CD8-positive, alpha-beta memory T cell (primary cell): Measurements from ENCODE around the gene PFN3. TPM values are rescaled to one million over a fixed set of nuclear protein-coding genes. Genes with fewer than 3 reads are reported as not detected.
A peak's percentile ranks its signal among the peaks of the same experiment; 100 is the strongest.
"Not testable (repeated sequence)": the region's sequence is repeated elsewhere in the genome, so short reads cannot be mapped to it uniquely, and the experiment has no call there.

Experiments used
- CTCF ChIA-PET: fragments of 350-600 bp; sonication (Branson Sonifier 250); formaldehyde crosslinking; loops from one replicate; lab custom pipeline; 2021; ENCODE audit warnings: antibody characterized with exemption; lab: Charles Lee
- POLR2A ChIA-PET: fragments of 350-600 bp; sonication (Branson Sonifier 250); formaldehyde crosslinking; loops from one replicate; lab custom pipeline; 2021; ENCODE audit warnings: antibody characterized with exemption; lab: Charles Lee
- DNase-seq, 5 donors: peaks; one replicate each; pipeline versions ENCODE4 v3.0.0 to v3.0.0-alpha.2; 2020 to 2022; ENCODE audit warnings: mixed read lengths in 1 of 5
- H3K27ac ChIP-seq: one replicate; pipeline ENCODE4 v1.7.0; 2013; ENCODE audit warnings: low read depth, mild to moderate bottlenecking, low read length, moderate library complexity
- H3K27me3 ChIP-seq: 2 replicates; pipeline ENCODE4 v1.7.0; 2013; ENCODE audit warnings: low read length, mild to moderate bottlenecking; ENCODE audit not compliant: insufficient read depth, poor library complexity, severe bottlenecking
- H3K36me3 ChIP-seq: 2 replicates; pipeline ENCODE4 v1.7.0; 2013; ENCODE audit warnings: mild to moderate bottlenecking, low read length, moderate library complexity; ENCODE audit not compliant: insufficient read depth
- H3K4me1 ChIP-seq: 2 replicates; pipeline ENCODE4 v1.7.0; 2013; ENCODE audit warnings: mild to moderate bottlenecking, low read length, moderate library complexity; ENCODE audit not compliant: insufficient read depth
- H3K4me3 ChIP-seq: 2 replicates; pipeline ENCODE4 v1.7.0; 2013; ENCODE audit warnings: mild to moderate bottlenecking, low read length
- H3K9me3 ChIP-seq: 2 replicates; pipeline ENCODE4 v1.7.0; 2013; ENCODE audit warnings: mild to moderate bottlenecking, low read length
- H3K27ac Mint-ChIP-seq, 8 donors: one replicate each; pipeline ENCODE4 v1.8.0; 2020 to 2021; ENCODE audit warnings: mixed read lengths in 8 of 8, mild to moderate bottlenecking in 6 of 8, inconsistent platforms in 3 of 8, moderate library complexity in 3 of 8
- H3K27me3 Mint-ChIP-seq, 2 donors: one replicate each; pipeline ENCODE4 v1.8.0; 2020 to 2021; ENCODE audit warnings: mixed read lengths in 2 of 2, mild to moderate bottlenecking in 1 of 2, moderate library complexity in 1 of 2
- H3K36me3 Mint-ChIP-seq, 3 donors: one replicate each; pipeline ENCODE4 v1.8.0; 2020 to 2021; ENCODE audit warnings: mixed read lengths in 3 of 3, inconsistent platforms in 1 of 3, mild to moderate bottlenecking in 1 of 3
- H3K4me1 Mint-ChIP-seq, 3 donors: one replicate each; pipeline ENCODE4 v1.8.0; 2020 to 2021; ENCODE audit warnings: mixed read lengths in 3 of 3, inconsistent platforms in 1 of 3, mild to moderate bottlenecking in 1 of 3
- H3K4me3 Mint-ChIP-seq, 7 donors: one replicate each; pipeline ENCODE4 v1.8.0; 2020 to 2021; ENCODE audit warnings: mixed read lengths in 7 of 7, mild to moderate bottlenecking in 6 of 7, moderate library complexity in 4 of 7, inconsistent platforms in 2 of 7
- H3K9me3 Mint-ChIP-seq, 5 donors: one replicate each; pipeline ENCODE4 v1.8.0; 2020 to 2022; ENCODE audit warnings: mixed read lengths in 5 of 5, mild to moderate bottlenecking in 3 of 5, moderate library complexity in 2 of 5, inconsistent platforms in 1 of 5
- polyA plus RNA-seq: library from polyadenylated mRNA; unstranded; fragments of 300-500 nt; fragmentation: Illumina TruSeq; gene quantifications from one replicate; pipeline ENCODE4 v1.2.3, GENCODE V29; 2021
- total RNA-seq, 2 experiments: library from RNA; stranded (reverse); gene quantifications; one replicate each; pipeline ENCODE4 v1.2.3, GENCODE V29; 2021

PFN3 gene
- total and polyA plus RNA-seq, 3 experiments from 2014 or later = not detected

DNA sequence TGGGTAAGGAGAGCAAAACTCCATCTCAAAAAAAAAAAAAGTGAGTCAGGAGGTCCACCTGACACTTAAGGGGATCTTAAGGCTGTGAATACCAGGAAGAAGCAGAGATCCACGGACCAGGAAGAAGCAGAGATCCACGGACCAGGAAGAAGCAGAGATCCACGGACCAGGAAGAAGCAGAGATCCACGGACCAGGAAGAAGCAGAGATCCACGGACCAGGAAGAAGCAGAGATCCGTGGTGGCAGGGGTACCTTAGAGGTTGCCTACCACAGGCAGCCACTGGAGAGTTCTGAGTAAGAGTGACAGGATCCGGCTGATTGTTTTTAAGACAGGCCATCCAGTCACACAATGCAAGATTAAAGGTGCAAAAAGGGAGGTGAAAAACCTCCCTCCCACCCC lies 20.0 kb upstream of the PFN3 start:
- not testable (repeated sequence) for H3K36me3 Mint-ChIP-seq, H3K4me3 ChIP-seq, H3K36me3 ChIP-seq, H3K27ac ChIP-seq, H3K27me3 Mint-ChIP-seq, H3K9me3 Mint-ChIP-seq, H3K4me3 Mint-ChIP-seq, H3K9me3 ChIP-seq, DNase-seq, H3K27me3 ChIP-seq
- peaks cover 20% of the 10 kb centered on the region for H3K4me1 ChIP-seq
- CTCF ChIA-PET = interaction anchor here (1.6 to 14.5 kb wide), 2 partner anchors 16 to 30 kb away, joined by 4 to 270 read pairs; partner anchors contain the start of gene PFN3
- peaks cover 6 to 22% (median 13%) of the 10 kb centered on the region in 3 donors for H3K4me1 Mint-ChIP-seq
- POLR2A ChIA-PET = interaction anchor here (1.5 kb wide), 1 partner anchor 11 kb away, joined by 3 read pairs; no protein-coding TSS in a partner anchor
- peak overlapping the region in 1 of 8 donors; percentile 7 for H3K27ac Mint-ChIP-seq

DNA sequence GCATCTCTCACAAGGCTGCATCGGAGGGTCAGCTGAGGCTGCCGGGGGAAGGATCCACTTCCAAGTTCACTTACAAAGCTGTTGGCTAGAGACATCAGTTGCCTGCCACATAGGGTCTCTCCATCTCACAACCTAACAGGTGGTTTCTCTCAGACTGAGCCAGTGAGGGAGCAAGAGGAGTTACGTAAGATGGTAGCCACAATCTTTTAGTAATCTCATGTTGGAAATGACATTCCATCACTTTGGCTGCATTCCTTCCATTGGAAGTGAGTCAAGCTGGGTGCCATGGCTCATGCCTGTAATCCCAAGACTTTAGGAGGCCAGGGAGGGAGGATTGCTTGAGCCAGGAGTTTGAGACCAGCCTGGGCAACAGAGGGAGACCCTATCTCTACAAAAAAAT lies 18.6 kb upstream of the PFN3 start:
- H3K27me3 ChIP-seq = no peaks in the 10 kb centered on the region
- H3K27ac ChIP-seq = no peak overlapping the region
- no peak overlapping the region for H3K4me3 ChIP-seq
- no peaks in the 10 kb centered on the region for H3K36me3 ChIP-seq
- Mint-ChIP-seq H3K4me1 (peaks cover 4 to 18% (median 17%) of the 10 kb centered on the region in 3 donors), H3K36me3 (no peaks in the 10 kb centered on the region), H3K27ac (no peak overlapping the region), H3K4me3 (no peak overlapping the region), H3K27me3 (no peaks in the 10 kb centered on the region), H3K9me3 (no peaks in the 10 kb centered on the region)
- ChIA-PET POLR2A (no interaction called here), CTCF (interaction anchor here (1.5 to 7.6 kb wide), 4 partner anchors 15 to 30 kb away, joined by 3 to 90 read pairs (median 4); no protein-coding TSS in a partner anchor)
- peaks cover 15% of the 10 kb centered on the region for H3K4me1 ChIP-seq
- no peaks in the 10 kb centered on the region for H3K9me3 ChIP-seq
- no peak for DNase-seq

DNA sequence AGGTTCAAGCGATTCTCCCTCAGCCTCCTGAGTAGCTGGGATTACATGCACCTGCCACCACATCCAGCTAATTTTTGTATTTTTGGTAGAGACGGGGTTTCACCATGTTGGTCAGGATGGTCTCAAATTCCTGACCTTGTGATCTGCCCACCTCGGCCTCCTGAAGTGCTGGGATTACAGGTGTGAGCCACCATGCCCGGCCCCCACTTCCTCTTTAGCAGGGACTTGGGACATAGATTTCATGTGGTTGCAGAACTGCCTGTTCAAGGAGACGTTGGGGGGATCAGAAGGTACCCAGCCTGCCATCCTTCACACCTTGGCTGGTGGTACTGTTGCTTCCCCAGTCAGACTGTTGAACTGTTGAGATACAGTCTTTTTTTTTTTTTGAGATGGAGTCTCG lies 16.6 kb upstream of the PFN3 start:
- peaks cover 25% of the 10 kb centered on the region for H3K4me1 ChIP-seq
- ChIA-PET POLR2A (interaction anchor here (1.9 kb wide), 1 partner anchor 15 kb away, joined by 5 read pairs; no protein-coding TSS in a partner anchor), CTCF (interaction anchor here (7.6 kb wide), 1 partner anchor 13 kb away, joined by 90 read pairs; no protein-coding TSS in a partner anchor)
- H3K27ac Mint-ChIP-seq = peak overlapping the region in 1 of 8 donors; percentile 43
- H3K36me3 ChIP-seq, H3K27me3 Mint-ChIP-seq, H3K9me3 Mint-ChIP-seq, H3K4me3 ChIP-seq, H3K4me3 Mint-ChIP-seq, H3K36me3 Mint-ChIP-seq, H3K27me3 ChIP-seq, H3K27ac ChIP-seq, H3K9me3 ChIP-seq, DNase-seq: not testable (repeated sequence)
- peaks cover 13 to 36% (median 33%) of the 10 kb centered on the region in 3 donors for H3K4me1 Mint-ChIP-seq

DNA sequence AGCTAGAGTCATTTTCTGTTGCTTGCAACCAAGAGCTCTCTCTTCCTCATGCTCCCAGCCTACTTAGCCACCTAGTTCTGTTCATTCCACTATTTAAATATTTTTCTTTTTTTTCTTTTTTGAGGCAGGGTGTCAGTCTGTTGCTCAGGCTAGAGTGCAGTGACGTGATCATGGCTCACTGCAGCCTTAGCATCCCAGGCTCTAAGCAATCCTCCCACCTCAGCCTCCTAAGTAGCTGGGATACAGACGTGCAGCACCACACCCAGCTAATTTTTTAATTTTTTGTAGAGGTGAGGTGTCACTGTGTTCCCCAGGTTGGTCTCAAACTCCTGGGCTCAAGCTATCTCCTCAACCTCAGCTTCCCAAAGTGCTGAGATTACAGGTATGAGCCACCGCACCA lies 14.0 kb upstream of the PFN3 start:
- ChIA-PET CTCF (interaction anchor here (0.6 to 7.6 kb wide), 10 partner anchors 10 to 105 kb away, joined by 3 to 90 read pairs (median 4); partner anchors contain the start of genes GRK6 and PDLIM7), POLR2A (interaction anchor here (1.0 to 1.7 kb wide), 2 partner anchors 11 to 12 kb away, joined by 3 to 7 read pairs; no protein-coding TSS in a partner anchor)
- Histone ChIP-seq H3K27me3 (no peaks in the 10 kb centered on the region), H3K36me3 (no peaks in the 10 kb centered on the region), H3K9me3 (no peaks in the 10 kb centered on the region), H3K4me1 (peaks cover 43% of the 10 kb centered on the region), H3K4me3 (no peak overlapping the region), H3K27ac (no peak overlapping the region)
- H3K27ac Mint-ChIP-seq = peak overlapping the region in 3 of 8 donors; percentile 17 to 54 (median 50)
- no peak overlapping the region for H3K4me3 Mint-ChIP-seq
- no peak for DNase-seq
- H3K36me3 Mint-ChIP-seq = no peaks in the 10 kb centered on the region
- H3K27me3 Mint-ChIP-seq = no peaks in the 10 kb centered on the region
- H3K9me3 Mint-ChIP-seq = no peaks in the 10 kb centered on the region
- H3K4me1 Mint-ChIP-seq = peaks cover 25 to 56% (median 49%) of the 10 kb centered on the region in 3 donors

DNA sequence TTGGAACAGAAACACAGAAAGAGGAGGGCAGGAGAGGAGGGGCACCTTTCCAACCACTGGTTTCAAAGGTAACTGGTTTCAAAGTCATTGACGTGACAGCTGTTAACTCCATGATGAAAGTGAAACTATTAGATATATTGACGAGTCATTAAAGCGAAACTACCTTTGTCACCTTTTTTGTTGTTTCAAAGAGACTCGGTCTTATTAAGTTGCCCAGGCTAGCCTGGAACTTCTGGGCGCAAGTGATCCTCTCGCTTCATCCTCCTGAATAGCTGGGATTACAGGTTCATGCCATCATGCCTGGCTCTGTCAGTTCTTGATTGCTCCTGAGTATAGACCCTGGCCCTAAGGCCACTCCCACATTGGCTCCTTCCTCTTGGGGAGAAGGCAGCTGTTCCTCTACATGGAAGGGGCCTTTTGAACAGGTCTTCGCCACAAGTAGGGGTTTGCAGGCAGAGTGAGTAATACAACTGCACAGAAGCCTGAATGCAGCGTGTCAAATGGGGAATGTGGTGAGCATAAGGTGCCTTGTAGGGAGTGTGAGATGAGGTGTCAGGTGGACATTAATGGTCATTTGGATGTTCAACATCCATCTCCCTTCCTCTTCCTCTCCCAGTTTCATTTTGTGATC lies 12.3 kb upstream of the PFN3 start:
- H3K9me3 Mint-ChIP-seq = no peaks in the 10 kb centered on the region
- peak in 1 of 5 donors; percentile 56 for DNase-seq
- H3K36me3 Mint-ChIP-seq = no peaks in the 10 kb centered on the region
- H3K27me3 Mint-ChIP-seq = no peaks in the 10 kb centered on the region
- peak overlapping the region; percentile 61 to 83 (median 74) for H3K4me3 Mint-ChIP-seq
- H3K27ac Mint-ChIP-seq = peak overlapping the region; percentile 77 to 93 (median 90)
- ChIA-PET CTCF (interaction anchor here (0.7 to 7.6 kb wide), 10 partner anchors 8 to 94 kb away, joined by 3 to 90 read pairs (median 3); no protein-coding TSS in a partner anchor), POLR2A (interaction anchor here (0.7 to 1.7 kb wide), 5 partner anchors 9 to 23 kb away, joined by 3 to 10 read pairs (median 6); partner anchors contain the start of gene GRK6)
- peaks cover 43% of the 10 kb centered on the region for H3K4me1 ChIP-seq
- H3K9me3 ChIP-seq = no peaks in the 10 kb centered on the region
- H3K4me1 Mint-ChIP-seq = peaks cover 25 to 58% (median 49%) of the 10 kb centered on the region in 3 donors
- H3K36me3 ChIP-seq = no peaks in the 10 kb centered on the region
- H3K27me3 ChIP-seq = no peaks in the 10 kb centered on the region
- peak overlapping the region; percentile 12 for H3K27ac ChIP-seq
- peak overlapping the region; percentile 41 for H3K4me3 ChIP-seq

DNA sequence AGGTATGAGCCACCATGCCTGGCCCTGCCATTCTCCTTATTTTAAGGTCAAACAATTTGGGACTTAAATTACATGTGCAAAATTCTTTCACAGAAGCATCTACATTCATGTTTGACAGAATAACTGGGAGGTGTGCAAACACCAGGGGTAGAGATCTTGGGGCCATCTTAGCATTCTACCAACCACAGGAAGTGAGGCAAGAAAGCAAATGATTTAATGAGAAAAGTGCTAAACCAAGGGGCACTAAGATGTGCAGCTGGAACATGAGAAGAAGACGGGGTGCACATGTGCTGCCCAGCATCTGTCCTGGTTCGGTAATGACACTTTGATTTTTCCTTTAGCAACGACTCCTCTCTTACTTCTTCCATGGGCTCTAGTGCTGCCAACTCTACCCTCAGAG lies 10.1 kb upstream of the PFN3 start:
- Mint-ChIP-seq H3K27ac (peak overlapping the region in 7 of 8 donors; percentile 15 to 94 (median 80)), H3K4me3 (peak overlapping the region in 6 of 7 donors; percentile 2 to 65 (median 8))

DNA sequence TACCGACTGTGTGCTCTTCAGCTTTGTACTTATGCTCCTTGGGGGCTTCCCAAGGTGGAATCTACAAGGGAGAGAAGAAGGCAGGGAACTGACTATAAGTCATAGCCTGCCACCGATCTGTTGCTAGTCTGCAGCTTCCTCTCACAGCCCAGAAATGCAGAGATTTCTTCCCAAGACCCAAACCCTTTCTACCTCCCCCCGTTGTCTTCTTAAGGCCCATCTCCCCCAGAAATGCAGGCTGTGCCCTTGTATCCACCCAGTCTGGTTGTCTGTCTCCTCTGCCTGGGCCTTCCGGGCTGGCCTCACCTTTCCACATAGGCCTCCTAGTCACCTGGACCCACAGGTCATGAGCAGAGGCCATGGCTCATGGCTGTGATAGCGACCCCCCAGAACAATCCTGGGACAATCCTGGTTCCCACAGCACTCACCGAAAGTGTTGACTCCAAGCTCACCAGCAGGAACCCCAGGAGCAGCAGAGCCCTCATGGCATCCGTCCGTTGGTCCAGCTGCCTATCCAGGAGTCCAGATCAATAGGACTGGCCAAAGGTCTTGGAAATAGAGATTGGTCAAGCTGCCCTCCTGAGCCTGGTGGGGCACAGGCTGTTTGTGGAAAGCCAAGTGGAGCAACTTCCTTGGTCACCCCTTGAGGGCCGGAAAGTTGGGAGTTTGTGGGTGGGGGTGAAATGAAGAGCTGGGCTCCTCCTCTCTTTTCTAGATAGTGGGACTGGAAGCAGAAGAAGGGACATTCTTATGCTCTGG lies 8.8 kb upstream of the PFN3 start, which contains the start of gene F12:
Gene F12, minus strand, starts transcription at position 522 of the 759 bp plus-strand sequence. Its CDS starts 37 bp downstream, at position 485.
- no peak for DNase-seq
- Histone ChIP-seq H3K9me3 (no peaks in the 10 kb centered on the region), H3K27me3 (no peaks in the 10 kb centered on the region), H3K27ac (no peak within 1 kb of the TSS), H3K36me3 (no peaks in the 10 kb centered on the region), H3K4me3 (no peak within 1 kb of the TSS), H3K4me1 (peaks cover 45% of the 10 kb centered on the region)
- CTCF ChIA-PET = interaction anchor here (1.0 to 12.4 kb wide), 11 partner anchors 15 to 92 kb away, joined by 3 to 307 read pairs (median 5); partner anchors contain the start of genes GRK6 and PRR7
- POLR2A ChIA-PET = interaction anchor here (0.7 to 1.7 kb wide), 6 partner anchors 18 to 67 kb away, joined by 3 to 7 read pairs (median 3); partner anchors contain the start of gene GRK6
- Mint-ChIP-seq H3K27me3 (peaks cover 0 to 1% of the 10 kb centered on the region in 2 donors), H3K4me3 (peak within 1 kb of the TSS in 6 of 7 donors; percentile 2 to 54 (median 8)), H3K36me3 (no peaks in the 10 kb centered on the region), H3K27ac (peak within 1 kb of the TSS in 5 of 8 donors; percentile 10 to 81 (median 40)), H3K4me1 (peaks cover 37 to 67% (median 44%) of the 10 kb centered on the region in 3 donors), H3K9me3 (no peaks in the 10 kb centered on the region)

More for the DNA sequence above, 10.1 kb upstream of the PFN3 start:
- no peak for DNase-seq
- Mint-ChIP-seq H3K9me3 (no peaks in the 10 kb centered on the region), H3K4me1 (peaks cover 30 to 61% (median 43%) of the 10 kb centered on the region in 3 donors), H3K27me3 (peaks cover 0 to 1% of the 10 kb centered on the region in 2 donors), H3K36me3 (no peaks in the 10 kb centered on the region)
- ChIA-PET POLR2A (interaction anchor here (0.6 to 1.3 kb wide), 3 partner anchors 15 to 37 kb away, joined by 3 to 8 read pairs (median 3); partner anchors contain the start of gene GRK6), CTCF (interaction anchor here (1.3 to 12.4 kb wide), 4 partner anchors 15 to 44 kb away, joined by 3 to 307 read pairs (median 5); partner anchors contain the start of genes GRK6 and PRR7)
- H3K36me3 ChIP-seq = no peaks in the 10 kb centered on the region
- no peaks in the 10 kb centered on the region for H3K27me3 ChIP-seq
- H3K27ac ChIP-seq = no peak overlapping the region
- H3K9me3 ChIP-seq = no peaks in the 10 kb centered on the region
- peaks cover 40% of the 10 kb centered on the region for H3K4me1 ChIP-seq
- no peak overlapping the region for H3K4me3 ChIP-seq
